Hematopoietic multipotent progenitor cell treated with erythropoietin and hydrocortisone succinate and interleukin-3 and kit ligand, for 15 days (in vitro differentiated cells): Measurements from ENCODE around the gene NEK6.

Experiments used
- DNase-seq: peaks from one replicate; pipeline ENCODE4 v3.0.0-alpha.2; 2015; ENCODE audit warnings: low spot score

The NEK6 gene

GRCh38 chr9:124257844-124258606 lies at the start of gene NEK6:
Gene NEK6, plus strand, starts transcription at chr9:124257949. Its CDS starts 44,016 bp downstream, at chr9:124301965.
- DNase-seq = no peak

GRCh38 chr9:124208571-124208970 lies 49.2 kb upstream of the NEK6 start:
- DNase-seq = no peak

GRCh38 chr9:124209279-124209678 lies 48.5 kb upstream of the NEK6 start:
- DNase-seq = no peak

GRCh38 chr9:124209774-124210173 lies 48.0 kb upstream of the NEK6 start:
- no peak for DNase-seq

GRCh38 chr9:124210697-124211096 lies 47.1 kb upstream of the NEK6 start:
- DNase-seq = no peak

GRCh38 chr9:124212381-124213050 lies 45.2 kb upstream of the NEK6 start:
- no peak for DNase-seq

GRCh38 chr9:124213396-124213795 lies 44.4 kb upstream of the NEK6 start:
- DNase-seq = no peak

GRCh38 chr9:124214116-124214515 lies 43.6 kb upstream of the NEK6 start:
- no peak for DNase-seq

GRCh38 chr9:124214596-124215367 lies 43.0 kb upstream of the NEK6 start:
- no peak for DNase-seq

GRCh38 chr9:124215368-124215910 lies 42.3 kb upstream of the NEK6 start:
- DNase-seq = no peak

- DNase-seq = no peak
Observed at GRCh38 chr9:124215956-124216355, 41.8 kb upstream of the NEK6 start.

- DNase-seq = no peak
Observed at GRCh38 chr9:124216474-124217176, 41.1 kb upstream of the NEK6 start.

GRCh38 chr9:124217836-124218437 lies 39.8 kb upstream of the NEK6 start:
- no peak for DNase-seq

- DNase-seq = no peak
Observed at GRCh38 chr9:124218438-124218982, 39.2 kb upstream of the NEK6 start.

- DNase-seq = no peak
Observed at GRCh38 chr9:124218987-124219461, 38.7 kb upstream of the NEK6 start.

GRCh38 chr9:124220946-124221451 lies 36.8 kb upstream of the NEK6 start:
- DNase-seq = no peak

- DNase-seq = no peak
Observed at GRCh38 chr9:124221676-124222075, 36.1 kb upstream of the NEK6 start.

GRCh38 chr9:124222109-124222508 lies 35.6 kb upstream of the NEK6 start:
- no peak for DNase-seq

GRCh38 chr9:124222918-124223720 lies 34.6 kb upstream of the NEK6 start:
- no peak for DNase-seq

GRCh38 chr9:124225945-124226344 lies 31.8 kb upstream of the NEK6 start:
- DNase-seq = no peak
